ENCODE measurements around the gene TMEM116. TPM values are rescaled to one million over a fixed set of nuclear protein-coding genes. Genes with fewer than 3 reads are reported as not detected.

TMEM116 gene
- total RNA-seq, 4 donors from 2014 or later, result 17.6 to 35.9 (median 25.2) TPM

DNA sequence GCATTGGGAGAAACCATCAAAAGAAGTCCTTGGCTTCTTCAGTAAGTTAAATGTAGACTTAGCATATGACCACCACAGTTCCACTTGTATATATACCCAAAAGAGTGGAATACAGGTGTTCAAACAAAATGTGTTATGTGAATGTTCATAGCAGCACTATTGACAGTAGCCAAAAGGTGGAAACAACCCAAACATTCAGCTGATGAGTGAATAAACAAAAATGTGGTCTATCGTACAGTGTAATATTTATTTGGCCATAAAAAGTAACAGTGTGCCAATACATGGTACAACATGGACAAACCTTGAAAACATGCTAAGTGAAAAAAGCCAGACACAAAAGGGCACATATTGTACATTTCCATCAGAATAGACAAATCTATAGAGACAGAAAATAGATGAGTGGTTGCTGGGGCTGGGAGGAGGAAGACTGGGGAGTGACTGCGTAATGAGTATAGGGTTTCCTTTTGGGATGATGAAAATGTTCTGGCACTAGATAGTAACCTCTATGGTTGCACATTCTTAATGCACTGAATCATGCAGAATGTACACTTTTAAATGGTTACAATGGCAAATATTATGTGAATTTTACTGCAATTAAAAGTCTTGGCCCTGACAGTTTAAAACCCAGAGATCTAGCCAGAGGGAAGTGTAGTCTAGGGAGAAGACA lies 5.7 kb upstream of the TMEM116 start:
- DNase-seq, result no peak
- no peak overlapping the region for H3K4me3 ChIP-seq
- H3K27me3 ChIP-seq, result no peaks in the 10 kb centered on the region
- peaks cover 6 to 25% (median 8%) of the 10 kb centered on the region in 4 donors for H3K4me1 ChIP-seq
- no peak overlapping the region for H3K27ac ChIP-seq
- TF ChIP-seq, protein P1, sequence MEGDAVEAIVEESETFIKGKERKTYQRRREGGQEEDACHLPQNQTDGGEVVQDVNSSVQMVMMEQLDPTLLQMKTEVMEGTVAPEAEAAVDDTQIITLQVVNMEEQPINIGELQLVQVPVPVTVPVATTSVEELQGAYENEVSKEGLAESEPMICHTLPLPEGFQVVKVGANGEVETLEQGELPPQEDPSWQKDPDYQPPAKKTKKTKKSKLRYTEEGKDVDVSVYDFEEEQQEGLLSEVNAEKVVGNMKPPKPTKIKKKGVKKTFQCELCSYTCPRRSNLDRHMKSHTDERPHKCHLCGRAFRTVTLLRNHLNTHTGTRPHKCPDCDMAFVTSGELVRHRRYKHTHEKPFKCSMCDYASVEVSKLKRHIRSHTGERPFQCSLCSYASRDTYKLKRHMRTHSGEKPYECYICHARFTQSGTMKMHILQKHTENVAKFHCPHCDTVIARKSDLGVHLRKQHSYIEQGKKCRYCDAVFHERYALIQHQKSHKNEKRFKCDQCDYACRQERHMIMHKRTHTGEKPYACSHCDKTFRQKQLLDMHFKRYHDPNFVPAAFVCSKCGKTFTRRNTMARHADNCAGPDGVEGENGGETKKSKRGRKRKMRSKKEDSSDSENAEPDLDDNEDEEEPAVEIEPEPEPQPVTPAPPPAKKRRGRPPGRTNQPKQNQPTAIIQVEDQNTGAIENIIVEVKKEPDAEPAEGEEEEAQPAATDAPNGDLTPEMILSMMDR (IDR thresholded peaks at IDR 0.05), result no peak
- TF ChIP-seq POLR2AphosphoS5 (IDR thresholded peaks at IDR 0.05) (no peak), POLR2A (IDR thresholded peaks at IDR 0.05) (no peak), EP300 (IDR thresholded peaks at IDR 0.05; ENCODE audit: low read depth) (no peak)
- peaks cover 0 to 16% (median 7%) of the 10 kb centered on the region in 4 donors for H3K36me3 ChIP-seq
- in situ Hi-C loops (cut with MboI; ENCODE audit: low pct_ligation_motif_present in 1 of 4, low pct_unique_long_range_greater_than_20kb in 1 of 4, low sequenced_read_pairs in 3 of 4), result loop anchor here in 2 of 4 donors (10.0 kb wide), 1 partner anchor 74 kb away; no protein-coding TSS in a partner anchor
- 63 to 74% methylated on average over 2 of the region's 2 CpGs for WGBS, 2 donors (ENCODE audit: low coverage in 1 of 2)
- no peaks in the 10 kb centered on the region for H3K9me3 ChIP-seq
- intact Hi-C loops (cut with DNase I; ENCODE audit: low total_unique reads), result no loop called here

DNA sequence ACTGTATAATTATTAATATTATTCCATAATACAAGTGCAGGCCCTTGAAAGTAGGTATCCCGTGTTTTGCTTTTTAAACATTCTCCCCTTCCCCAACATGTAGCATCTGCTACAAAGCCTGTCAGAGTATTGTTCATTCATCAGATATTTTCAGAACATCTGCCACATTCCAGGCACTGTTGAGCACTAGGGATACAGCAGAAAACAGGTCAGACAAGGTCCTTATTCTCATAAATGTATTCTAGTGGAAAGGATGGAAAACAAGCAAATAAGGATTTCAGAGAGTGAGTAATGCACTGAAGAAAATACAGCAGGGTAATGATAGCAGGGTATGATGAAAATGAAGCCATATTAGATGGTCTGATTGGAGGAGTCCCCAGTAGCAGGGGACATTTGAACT lies 4.1 kb upstream of the TMEM116 start:
- Histone ChIP-seq H3K27me3 (no peaks in the 10 kb centered on the region), H3K4me1 (peaks cover 7 to 29% (median 14%) of the 10 kb centered on the region in 4 donors), H3K4me3 (no peak overlapping the region), H3K36me3 (peaks cover 0 to 6% (median 3%) of the 10 kb centered on the region in 4 donors), H3K27ac (no peak overlapping the region), H3K9me3 (no peaks in the 10 kb centered on the region)
- in situ Hi-C loops (cut with MboI; ENCODE audit: low pct_ligation_motif_present in 1 of 4, low pct_unique_long_range_greater_than_20kb in 1 of 4, low sequenced_read_pairs in 3 of 4), result loop anchor here in 2 of 4 donors (10.0 kb wide), 1 partner anchor 72 kb away; no protein-coding TSS in a partner anchor
- intact Hi-C loops (cut with DNase I; ENCODE audit: low total_unique reads), result no loop called here
- no peak for DNase-seq
- 75 to 81% methylated on average over 1 of the region's 1 CpG for WGBS, 2 donors (ENCODE audit: low coverage in 1 of 2)
- TF ChIP-seq POLR2AphosphoS5 (IDR thresholded peaks at IDR 0.05) (no peak), EP300 (IDR thresholded peaks at IDR 0.05; ENCODE audit: low read depth) (no peak), POLR2A (IDR thresholded peaks at IDR 0.05) (no peak)
- TF ChIP-seq, protein P1 (IDR thresholded peaks at IDR 0.05), result no peak

DNA sequence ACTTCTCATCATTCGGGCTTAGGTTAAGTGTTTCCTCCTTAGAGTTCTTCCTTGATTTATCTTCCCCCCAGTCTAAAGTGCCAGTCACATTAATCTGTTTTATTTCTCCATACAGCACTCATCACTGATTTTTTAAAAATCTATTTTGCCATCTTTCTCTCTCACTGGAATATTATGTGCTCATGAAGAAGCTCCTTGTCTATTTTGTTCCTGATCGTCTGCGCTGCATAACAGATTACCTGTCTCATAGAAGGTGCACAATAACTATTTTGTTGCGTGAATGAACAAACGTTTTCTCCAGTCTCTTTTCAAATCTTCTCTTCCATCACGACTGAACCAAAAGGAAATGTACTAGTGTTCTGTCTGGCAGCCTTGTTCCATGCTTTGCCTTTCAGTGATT lies 3.0 kb upstream of the TMEM116 start:
- Histone ChIP-seq H3K9me3 (no peaks in the 10 kb centered on the region), H3K4me3 (no peak overlapping the region), H3K27me3 (no peaks in the 10 kb centered on the region), H3K27ac (no peak overlapping the region), H3K36me3 (peaks cover 0 to 5% (median 1%) of the 10 kb centered on the region in 4 donors), H3K4me1 (peaks cover 16 to 40% (median 23%) of the 10 kb centered on the region in 4 donors)
- in situ Hi-C loops (cut with MboI; ENCODE audit: low pct_ligation_motif_present in 1 of 4, low pct_unique_long_range_greater_than_20kb in 1 of 4, low sequenced_read_pairs in 3 of 4) (loop anchor here in 2 of 4 donors (10.0 kb wide), 1 partner anchor 71 kb away; no protein-coding TSS in a partner anchor), intact Hi-C loops (cut with DNase I; ENCODE audit: low total_unique reads) (no loop called here)
- no peak for DNase-seq
- WGBS, 2 donors (ENCODE audit: low coverage in 1 of 2), result 88 to 97% methylated on average over 4 to 6 of the region's 6 CpGs
- TF ChIP-seq, protein P1 (IDR thresholded peaks at IDR 0.05), result no peak
- TF ChIP-seq EP300 (IDR thresholded peaks at IDR 0.05; ENCODE audit: low read depth) (no peak), POLR2AphosphoS5 (IDR thresholded peaks at IDR 0.05) (no peak), POLR2A (IDR thresholded peaks at IDR 0.05) (no peak)

DNA sequence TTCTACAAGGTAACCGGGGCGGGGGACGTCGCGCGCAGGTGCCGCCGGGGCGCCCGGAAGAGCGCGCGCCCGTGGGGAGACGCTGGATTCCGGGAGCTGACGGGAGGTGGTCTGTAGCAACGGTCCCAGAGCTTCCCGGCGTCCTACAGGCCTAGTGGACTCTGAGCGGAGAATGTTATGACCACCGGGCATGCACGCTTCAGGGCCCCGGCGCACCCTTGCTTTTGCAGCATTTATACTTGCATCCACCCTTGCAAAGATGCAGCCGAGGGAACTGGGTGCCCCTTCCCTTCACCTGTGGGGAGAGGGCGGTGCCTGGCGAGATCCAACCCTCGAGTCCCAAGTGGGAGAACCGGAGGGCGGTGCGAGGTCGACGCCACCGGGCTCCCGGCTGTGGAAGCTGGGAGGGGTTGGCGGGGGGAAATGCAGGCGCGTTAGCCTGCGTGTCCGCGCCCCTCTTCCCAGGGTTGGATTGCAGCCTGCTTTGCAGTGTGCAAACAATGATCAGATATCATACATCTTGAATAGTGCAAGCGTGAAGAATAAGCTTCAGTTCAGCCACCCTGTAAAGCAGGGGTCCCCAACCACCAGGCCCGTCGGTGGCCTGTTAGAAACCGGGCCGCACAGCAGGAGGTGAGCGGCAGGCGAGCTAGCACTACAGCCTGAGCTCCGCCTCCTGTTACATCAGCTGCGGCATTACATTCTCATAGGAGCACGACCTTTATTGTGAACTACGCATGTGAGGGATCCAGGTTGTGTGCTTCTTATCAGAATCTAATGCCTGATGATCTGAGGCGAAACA lies 837 bp upstream of the TMEM116 start:
- peak; percentile 78 for DNase-seq
- H3K4me3 ChIP-seq, result peak overlapping the region; percentile 70 to 90 (median 84)
- peak overlapping the region; percentile 98 to 99 (median 98) for H3K27ac ChIP-seq
- intact Hi-C loops (cut with DNase I; ENCODE audit: low total_unique reads) (no loop called here), in situ Hi-C loops (cut with MboI; ENCODE audit: low pct_ligation_motif_present in 1 of 4, low pct_unique_long_range_greater_than_20kb in 1 of 4, low sequenced_read_pairs in 3 of 4) (loop anchor here in 2 of 4 donors (10.0 kb wide), 1 partner anchor 69 kb away; no protein-coding TSS in a partner anchor)
- H3K4me1 ChIP-seq, result peaks cover 16 to 44% (median 23%) of the 10 kb centered on the region in 4 donors
- peaks cover 0 to 3% (median 0%) of the 10 kb centered on the region in 4 donors for H3K36me3 ChIP-seq
- TF ChIP-seq POLR2A (IDR thresholded peaks at IDR 0.05) (peak; percentile 7), EP300 (IDR thresholded peaks at IDR 0.05; ENCODE audit: low read depth) (no peak), POLR2AphosphoS5 (IDR thresholded peaks at IDR 0.05) (peak; percentile 69 to 84 (median 75))
- TF ChIP-seq, protein P1 (IDR thresholded peaks at IDR 0.05), result peak in 2 of 5 experiments; percentile 33
- 2% methylated on average over 44 of the region's 54 CpGs; no CpG with 5 or more reads in 1 of the 2 donors for WGBS, 2 donors (ENCODE audit: low coverage in 1 of 2)
- H3K27me3 ChIP-seq, result no peaks in the 10 kb centered on the region
- H3K9me3 ChIP-seq, result no peaks in the 10 kb centered on the region

Measured in transverse colon (tissue), 4 donors.